ENCODE results near the gene TOPORS.
"Not testable (repeated sequence)": the region's sequence is repeated elsewhere in the genome, so short reads cannot be mapped to it uniquely, and the experiment has no call there.

DNA sequence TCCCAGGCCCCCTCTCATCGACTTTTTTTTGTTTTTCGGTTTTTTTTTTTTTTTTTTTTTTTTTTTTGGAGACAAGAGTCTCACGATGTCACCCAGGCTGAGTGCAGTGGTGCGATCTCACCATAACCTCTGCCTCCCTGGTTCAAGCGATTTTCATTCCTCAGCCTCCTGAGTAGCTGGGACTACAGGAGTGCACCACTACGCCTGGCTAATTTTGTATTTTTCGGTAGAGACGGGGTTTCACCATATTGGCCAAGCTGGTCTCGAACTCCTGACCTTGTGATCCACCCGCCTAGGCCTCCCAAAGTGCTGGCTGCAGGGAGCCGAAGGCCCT, 27.9 kb downstream of the TOPORS start:
- TF ChIP-seq, protein P1, sequence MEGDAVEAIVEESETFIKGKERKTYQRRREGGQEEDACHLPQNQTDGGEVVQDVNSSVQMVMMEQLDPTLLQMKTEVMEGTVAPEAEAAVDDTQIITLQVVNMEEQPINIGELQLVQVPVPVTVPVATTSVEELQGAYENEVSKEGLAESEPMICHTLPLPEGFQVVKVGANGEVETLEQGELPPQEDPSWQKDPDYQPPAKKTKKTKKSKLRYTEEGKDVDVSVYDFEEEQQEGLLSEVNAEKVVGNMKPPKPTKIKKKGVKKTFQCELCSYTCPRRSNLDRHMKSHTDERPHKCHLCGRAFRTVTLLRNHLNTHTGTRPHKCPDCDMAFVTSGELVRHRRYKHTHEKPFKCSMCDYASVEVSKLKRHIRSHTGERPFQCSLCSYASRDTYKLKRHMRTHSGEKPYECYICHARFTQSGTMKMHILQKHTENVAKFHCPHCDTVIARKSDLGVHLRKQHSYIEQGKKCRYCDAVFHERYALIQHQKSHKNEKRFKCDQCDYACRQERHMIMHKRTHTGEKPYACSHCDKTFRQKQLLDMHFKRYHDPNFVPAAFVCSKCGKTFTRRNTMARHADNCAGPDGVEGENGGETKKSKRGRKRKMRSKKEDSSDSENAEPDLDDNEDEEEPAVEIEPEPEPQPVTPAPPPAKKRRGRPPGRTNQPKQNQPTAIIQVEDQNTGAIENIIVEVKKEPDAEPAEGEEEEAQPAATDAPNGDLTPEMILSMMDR (IDR thresholded peaks at IDR 0.05; ENCODE audit: low read depth, low read length, poor library complexity, severe bottlenecking) = not testable (repeated sequence)
- not testable (repeated sequence) for TF ChIP-seq EZH2phosphoT487 (IDR thresholded peaks at IDR 0.05; ENCODE audit: borderline replicate concordance, low read length)
